ENCODE results near the gene SORBS1.

DNA sequence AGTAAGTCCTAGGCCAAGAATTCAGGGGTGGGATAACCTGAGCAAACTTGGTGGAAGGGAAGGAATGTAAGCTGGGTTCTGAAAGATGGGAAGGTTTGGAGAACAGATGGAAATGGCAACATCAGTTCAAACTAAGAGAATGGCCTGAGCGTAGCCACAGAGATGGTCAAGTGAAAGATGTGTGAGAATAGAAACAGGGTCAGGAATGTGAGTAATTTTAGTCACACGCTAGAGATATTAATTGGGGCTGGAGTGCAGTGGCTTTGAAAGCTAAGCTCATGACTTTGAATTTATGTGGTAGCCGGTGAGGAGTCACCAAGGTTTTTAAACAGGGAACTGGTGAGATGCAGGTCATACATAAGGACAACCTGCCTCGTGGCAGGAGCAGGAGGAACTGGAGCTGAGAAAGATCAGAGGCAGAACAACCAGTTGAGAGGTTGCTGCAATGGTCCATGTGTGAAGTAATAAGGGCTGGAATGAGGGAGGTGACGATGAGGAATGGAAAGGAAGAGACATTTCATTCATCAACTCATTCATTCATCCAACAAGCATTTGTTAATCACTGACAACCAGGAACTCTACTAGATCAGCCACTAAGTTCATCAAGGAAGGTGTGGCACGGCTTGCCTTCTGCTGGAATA, 12.9 kb upstream of the SORBS1 start:
- TF ChIP-seq, protein P1, sequence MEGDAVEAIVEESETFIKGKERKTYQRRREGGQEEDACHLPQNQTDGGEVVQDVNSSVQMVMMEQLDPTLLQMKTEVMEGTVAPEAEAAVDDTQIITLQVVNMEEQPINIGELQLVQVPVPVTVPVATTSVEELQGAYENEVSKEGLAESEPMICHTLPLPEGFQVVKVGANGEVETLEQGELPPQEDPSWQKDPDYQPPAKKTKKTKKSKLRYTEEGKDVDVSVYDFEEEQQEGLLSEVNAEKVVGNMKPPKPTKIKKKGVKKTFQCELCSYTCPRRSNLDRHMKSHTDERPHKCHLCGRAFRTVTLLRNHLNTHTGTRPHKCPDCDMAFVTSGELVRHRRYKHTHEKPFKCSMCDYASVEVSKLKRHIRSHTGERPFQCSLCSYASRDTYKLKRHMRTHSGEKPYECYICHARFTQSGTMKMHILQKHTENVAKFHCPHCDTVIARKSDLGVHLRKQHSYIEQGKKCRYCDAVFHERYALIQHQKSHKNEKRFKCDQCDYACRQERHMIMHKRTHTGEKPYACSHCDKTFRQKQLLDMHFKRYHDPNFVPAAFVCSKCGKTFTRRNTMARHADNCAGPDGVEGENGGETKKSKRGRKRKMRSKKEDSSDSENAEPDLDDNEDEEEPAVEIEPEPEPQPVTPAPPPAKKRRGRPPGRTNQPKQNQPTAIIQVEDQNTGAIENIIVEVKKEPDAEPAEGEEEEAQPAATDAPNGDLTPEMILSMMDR (IDR thresholded peaks at IDR 0.05) = no peak
- no peak for TF ChIP-seq POLR2A (IDR thresholded peaks at IDR 0.05)
